ENCODE data around the gene IGF2.

Gene IGF2, protein sequence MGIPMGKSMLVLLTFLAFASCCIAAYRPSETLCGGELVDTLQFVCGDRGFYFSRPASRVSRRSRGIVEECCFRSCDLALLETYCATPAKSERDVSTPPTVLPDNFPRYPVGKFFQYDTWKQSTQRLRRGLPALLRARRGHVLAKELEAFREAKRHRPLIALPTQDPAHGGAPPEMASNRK

DNA sequence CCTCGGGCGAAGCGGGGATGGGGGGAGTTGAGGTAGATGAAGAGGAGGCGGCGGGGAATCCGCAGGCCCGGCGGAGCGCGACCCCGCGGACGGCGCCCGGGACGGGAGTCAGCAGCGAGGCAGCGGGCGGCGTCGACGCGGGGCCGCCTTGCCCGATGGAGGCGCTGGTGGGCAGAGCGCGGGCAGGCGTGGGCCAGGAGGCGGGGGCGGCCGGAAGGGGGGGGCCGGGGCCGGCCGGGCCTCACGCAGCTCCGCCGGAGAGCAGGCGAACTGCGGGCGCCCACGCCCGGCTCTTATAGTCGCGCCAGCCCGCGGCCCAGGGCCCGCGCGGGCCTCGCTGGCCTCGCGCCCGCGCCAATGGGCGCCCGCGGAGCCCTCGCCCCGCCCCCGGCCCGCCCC is at the start of gene IGF2:
Gene IGF2, minus strand, starts transcription at position 267 of the 399 bp plus-strand sequence. CDS start 3,866 bp downstream, outside the sequence.
- Histone ChIP-seq H3K4me3 (no peak within 1 kb of the TSS), H3K9me3 (ENCODE audit: low read depth, low read length) (no peaks in the 10 kb centered on the region), H3K36me3 (ENCODE audit: insufficient read depth, low read length) (no peaks in the 10 kb centered on the region), H3K27ac (no peak within 1 kb of the TSS), H3K9ac (ENCODE audit: insufficient read length) (no peak within 1 kb of the TSS)
- no peak for DNase-seq (ENCODE audit: low read depth, low spot score)
- TF ChIP-seq POLR2AphosphoS5 (IDR thresholded peaks at IDR 0.05; ENCODE audit: borderline replicate concordance, low read depth, low read length) (no peak), EZH2 (IDR thresholded peaks at IDR 0.05) (no peak)

DNA sequence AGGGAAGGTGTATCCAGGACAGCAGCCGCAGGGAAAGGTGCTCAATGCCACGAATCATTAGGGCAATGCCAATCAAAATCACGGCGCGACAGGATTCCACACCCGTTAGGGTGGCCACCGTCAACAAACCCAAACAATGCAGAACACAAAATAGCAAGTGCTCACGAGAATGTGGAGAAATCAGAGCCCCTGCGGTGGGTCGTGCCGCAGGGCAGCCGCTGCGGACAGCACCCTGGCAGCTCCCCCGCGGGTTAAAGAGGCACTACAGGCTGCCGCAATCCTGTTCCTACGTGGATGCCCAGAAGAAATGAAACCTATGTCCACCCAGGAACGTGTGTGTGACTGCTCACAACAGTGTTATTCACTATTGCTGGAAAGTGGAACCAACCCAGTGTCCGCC is 49.6 kb upstream of the IGF2 start:
- TF ChIP-seq POLR2AphosphoS5 (IDR thresholded peaks at IDR 0.05; ENCODE audit: borderline replicate concordance, low read depth, low read length) (no peak), FOXP2 (optimal IDR thresholded peaks at IDR 0.05; ENCODE audit: control extremely low read depth, extremely low read length, insufficient read depth) (no peak), EZH2 (IDR thresholded peaks at IDR 0.05) (no peak)
- Histone ChIP-seq H3K9ac (ENCODE audit: insufficient read length) (no peak overlapping the region), H3K9me3 (ENCODE audit: low read depth, low read length) (no peaks in the 10 kb centered on the region), H3K4me3 (no peak overlapping the region), H3K36me3 (ENCODE audit: insufficient read depth, low read length) (no peaks in the 10 kb centered on the region), H3K27ac (no peak overlapping the region)
- no peak for DNase-seq (ENCODE audit: low read depth, low spot score)

DNA sequence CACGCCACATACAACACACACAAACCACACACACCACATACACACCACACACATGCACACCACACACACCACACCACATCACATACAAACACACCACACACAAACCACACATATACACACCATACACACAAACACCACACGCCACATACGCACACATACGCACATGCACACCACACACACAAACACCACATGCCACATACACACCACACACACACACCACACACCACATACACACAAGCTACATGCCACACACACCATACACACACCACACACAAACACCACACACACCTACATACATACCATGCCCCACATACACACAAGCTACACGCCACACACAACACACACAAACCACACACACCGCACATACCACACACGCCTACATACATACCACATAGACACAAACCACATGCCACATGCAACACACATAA is 48.1 kb upstream of the IGF2 start:
- no peak overlapping the region for H3K4me3 ChIP-seq
- H3K27ac ChIP-seq: no peak overlapping the region
- no peaks in the 10 kb centered on the region for H3K36me3 ChIP-seq (ENCODE audit: insufficient read depth, low read length)
- TF ChIP-seq EZH2 (IDR thresholded peaks at IDR 0.05) (no peak), POLR2AphosphoS5 (IDR thresholded peaks at IDR 0.05; ENCODE audit: borderline replicate concordance, low read depth, low read length) (no peak), FOXP2 (optimal IDR thresholded peaks at IDR 0.05; ENCODE audit: control extremely low read depth, extremely low read length, insufficient read depth) (no peak)
- no peaks in the 10 kb centered on the region for H3K9me3 ChIP-seq (ENCODE audit: low read depth, low read length)
- no peak for DNase-seq (ENCODE audit: low read depth, low spot score)
- no peak overlapping the region for H3K9ac ChIP-seq (ENCODE audit: insufficient read length)

DNA sequence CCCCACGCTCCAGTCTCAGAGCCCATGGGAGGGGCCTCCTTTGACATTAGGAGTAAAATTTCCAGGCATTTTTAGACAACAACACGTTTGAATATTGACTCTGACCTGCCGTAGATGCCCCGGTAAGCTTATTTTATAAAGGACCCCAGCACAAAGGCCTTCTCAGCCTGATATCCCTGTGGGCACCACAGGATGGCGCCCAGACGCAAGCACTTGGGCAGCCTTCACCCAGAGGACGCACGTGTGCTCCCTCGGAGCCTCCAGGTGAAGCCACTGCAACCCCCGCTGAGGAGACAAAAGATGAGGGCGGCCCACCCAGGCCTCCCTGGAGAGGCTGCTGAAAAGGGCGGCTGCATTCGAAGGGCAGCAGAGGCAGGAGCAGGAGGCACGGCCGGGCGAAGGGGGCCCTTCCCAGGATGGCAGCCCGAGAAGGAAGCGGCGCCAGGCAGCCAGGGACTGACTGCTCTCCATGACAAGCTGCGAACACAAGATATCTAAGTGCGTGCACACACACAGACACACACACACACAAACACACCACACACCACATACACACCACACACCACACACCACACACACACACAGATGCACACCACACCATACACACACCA is 47.6 kb upstream of the IGF2 start:
- TF ChIP-seq EZH2 (IDR thresholded peaks at IDR 0.05): no peak
- no peak for TF ChIP-seq FOXP2 (optimal IDR thresholded peaks at IDR 0.05; ENCODE audit: control extremely low read depth, extremely low read length, insufficient read depth)
- no peak for TF ChIP-seq POLR2AphosphoS5 (IDR thresholded peaks at IDR 0.05; ENCODE audit: borderline replicate concordance, low read depth, low read length)
- Histone ChIP-seq H3K9ac (ENCODE audit: insufficient read length) (no peak overlapping the region), H3K4me3 (no peak overlapping the region), H3K27ac (no peak overlapping the region), H3K9me3 (ENCODE audit: low read depth, low read length) (no peaks in the 10 kb centered on the region), H3K36me3 (ENCODE audit: insufficient read depth, low read length) (no peaks in the 10 kb centered on the region)
- no peak for DNase-seq (ENCODE audit: low read depth, low spot score)

DNA sequence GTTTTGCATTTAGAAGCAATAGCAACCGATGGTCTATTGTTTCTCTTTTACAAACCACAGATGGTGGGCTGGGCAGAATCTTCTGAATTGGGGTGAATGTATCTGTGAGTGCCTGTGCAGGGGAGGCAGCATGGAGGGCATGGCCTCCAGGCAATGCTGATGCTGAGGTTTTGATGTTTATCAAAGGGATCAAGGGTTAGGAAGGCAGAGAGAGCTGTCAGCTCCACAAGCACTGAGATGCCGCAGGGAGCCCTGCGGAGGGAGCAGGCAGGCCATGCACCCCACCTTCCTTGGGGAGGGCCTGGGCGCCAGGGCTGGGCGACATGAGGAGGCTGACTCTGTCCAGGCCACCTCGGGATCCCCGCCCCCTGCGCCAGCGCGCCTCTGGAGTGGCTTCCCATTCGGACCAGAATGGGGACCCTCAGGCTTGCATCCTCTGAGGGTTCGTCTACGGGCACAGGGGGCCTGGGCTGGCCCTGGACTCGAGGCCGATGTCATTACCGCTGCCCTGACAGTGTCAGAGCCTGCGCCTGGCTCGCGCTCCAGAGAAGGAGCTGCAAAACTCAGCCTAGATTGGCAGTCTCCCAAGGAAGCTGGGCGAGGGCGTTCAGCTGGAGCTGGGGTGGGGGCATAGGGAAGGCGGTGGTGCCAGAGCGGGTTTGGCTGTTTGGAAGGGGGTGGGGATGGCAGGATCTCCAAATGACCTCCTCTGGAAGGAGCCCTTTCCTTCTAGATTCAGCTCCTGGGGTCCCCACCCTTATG is 46.3 kb upstream of the IGF2 start:
- DNase-seq (ENCODE audit: low read depth, low spot score): no peak
- Histone ChIP-seq H3K9me3 (ENCODE audit: low read depth, low read length) (no peaks in the 10 kb centered on the region), H3K36me3 (ENCODE audit: insufficient read depth, low read length) (no peaks in the 10 kb centered on the region), H3K4me3 (no peak overlapping the region), H3K9ac (ENCODE audit: insufficient read length) (no peak overlapping the region), H3K27ac (no peak overlapping the region)
- no peak for TF ChIP-seq POLR2AphosphoS5 (IDR thresholded peaks at IDR 0.05; ENCODE audit: borderline replicate concordance, low read depth, low read length)
- no peak for TF ChIP-seq EZH2 (IDR thresholded peaks at IDR 0.05)
- no peak for TF ChIP-seq FOXP2 (optimal IDR thresholded peaks at IDR 0.05; ENCODE audit: control extremely low read depth, extremely low read length, insufficient read depth)

DNA sequence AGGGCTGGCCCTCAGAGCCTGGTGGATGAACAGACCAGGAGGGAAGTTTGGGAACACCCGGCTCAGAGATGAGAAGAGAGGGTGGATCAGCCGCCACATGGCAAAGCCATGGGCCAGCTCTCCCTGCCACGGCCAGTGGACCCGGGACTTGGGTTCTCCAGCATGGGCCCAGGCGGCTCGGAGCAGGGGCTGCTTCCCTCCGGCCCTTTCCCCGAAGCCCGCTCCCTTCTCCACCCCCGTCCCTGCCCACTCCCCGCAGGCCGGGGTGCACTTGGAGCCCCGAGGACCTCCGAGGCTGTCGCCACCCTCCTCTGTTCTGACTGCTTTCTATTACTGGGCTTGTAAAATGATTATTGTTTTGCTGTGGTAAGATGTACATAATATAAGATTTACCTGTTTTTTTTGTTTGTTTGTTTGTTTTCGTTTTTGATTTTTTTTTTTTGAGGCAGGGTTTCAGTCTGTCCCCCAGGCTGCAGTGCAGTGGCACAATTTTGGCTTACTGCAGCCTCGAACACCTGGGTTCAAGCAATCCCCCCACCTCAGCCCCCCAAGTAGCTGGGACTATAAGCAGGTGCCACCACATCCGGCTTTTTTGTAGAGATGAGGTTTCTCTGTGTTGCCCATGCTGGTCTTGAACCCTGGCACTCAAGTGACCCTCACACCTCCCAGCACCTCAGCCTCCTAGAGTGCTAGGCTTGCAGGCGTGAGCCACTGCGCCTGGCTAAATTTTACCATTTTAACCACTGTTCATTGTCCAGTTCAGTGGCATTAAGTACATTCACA is 43.7 kb upstream of the IGF2 start:
- Histone ChIP-seq H3K4me3 (no peak overlapping the region), H3K27ac (no peak overlapping the region), H3K36me3 (ENCODE audit: insufficient read depth, low read length) (no peaks in the 10 kb centered on the region), H3K9ac (ENCODE audit: insufficient read length) (no peak overlapping the region), H3K9me3 (ENCODE audit: low read depth, low read length) (no peaks in the 10 kb centered on the region)
- no peak for DNase-seq (ENCODE audit: low read depth, low spot score)
- TF ChIP-seq FOXP2 (optimal IDR thresholded peaks at IDR 0.05; ENCODE audit: control extremely low read depth, extremely low read length, insufficient read depth) (no peak), POLR2AphosphoS5 (IDR thresholded peaks at IDR 0.05; ENCODE audit: borderline replicate concordance, low read depth, low read length) (no peak), EZH2 (IDR thresholded peaks at IDR 0.05) (no peak)

DNA sequence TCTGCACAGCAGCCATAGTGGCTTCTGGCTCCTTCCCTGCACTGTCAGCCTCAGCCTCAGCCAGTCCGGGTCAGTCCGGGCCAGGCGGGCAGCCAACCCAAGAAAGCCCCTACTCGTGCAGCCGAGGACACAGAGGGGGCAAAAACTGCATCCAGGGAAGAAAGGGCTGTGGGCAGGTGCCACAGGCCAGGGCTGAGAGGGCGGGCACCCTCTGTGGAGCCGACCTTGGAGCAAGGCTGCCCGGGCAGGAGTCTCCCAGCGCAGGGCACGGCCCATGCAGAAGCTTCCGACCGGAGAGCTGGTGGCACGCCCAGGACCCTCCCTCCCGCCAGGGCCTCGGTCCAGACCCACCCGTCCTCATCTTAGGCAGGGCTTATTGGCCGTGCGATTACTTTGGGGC is 42.9 kb upstream of the IGF2 start:
- Histone ChIP-seq H3K9me3 (ENCODE audit: low read depth, low read length) (no peaks in the 10 kb centered on the region), H3K9ac (ENCODE audit: insufficient read length) (no peak overlapping the region), H3K36me3 (ENCODE audit: insufficient read depth, low read length) (no peaks in the 10 kb centered on the region), H3K4me3 (no peak overlapping the region), H3K27ac (no peak overlapping the region)
- DNase-seq (ENCODE audit: low read depth, low spot score): no peak
- no peak for TF ChIP-seq POLR2AphosphoS5 (IDR thresholded peaks at IDR 0.05; ENCODE audit: borderline replicate concordance, low read depth, low read length)
- TF ChIP-seq FOXP2 (optimal IDR thresholded peaks at IDR 0.05; ENCODE audit: control extremely low read depth, extremely low read length, insufficient read depth): no peak
- no peak for TF ChIP-seq EZH2 (IDR thresholded peaks at IDR 0.05)

DNA sequence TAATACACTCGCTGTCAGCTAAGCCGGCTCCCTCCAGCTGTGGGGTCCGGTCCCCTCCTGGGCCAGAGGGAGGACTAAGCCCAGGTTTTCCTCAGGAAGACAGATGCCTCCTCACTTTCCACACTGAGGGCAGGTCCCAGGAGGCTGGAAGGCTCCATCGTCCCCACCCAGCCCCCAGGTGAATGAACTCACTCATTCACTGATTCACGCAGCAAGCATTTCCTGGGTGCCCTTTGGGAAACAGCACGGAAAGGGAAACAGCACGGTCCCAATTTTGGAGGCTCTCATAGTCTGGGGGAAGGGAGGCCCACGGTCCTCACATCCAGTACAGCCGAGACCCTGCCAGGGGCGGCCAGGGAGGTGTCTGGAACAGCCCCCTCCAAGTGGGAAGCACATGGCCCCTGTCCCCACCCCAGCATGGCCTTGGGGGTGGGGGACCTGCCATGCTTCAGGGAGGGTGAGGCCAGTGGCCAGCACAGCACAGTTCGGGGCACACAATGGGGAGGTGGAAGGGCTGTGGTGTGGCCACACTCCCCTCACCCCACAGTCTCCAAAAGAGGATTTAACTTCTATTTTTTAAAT is 41.7 kb upstream of the IGF2 start:
- H3K27ac ChIP-seq: no peak overlapping the region
- no peak for DNase-seq (ENCODE audit: low read depth, low spot score)
- no peaks in the 10 kb centered on the region for H3K36me3 ChIP-seq (ENCODE audit: insufficient read depth, low read length)
- no peak overlapping the region for H3K9ac ChIP-seq (ENCODE audit: insufficient read length)
- TF ChIP-seq EZH2 (IDR thresholded peaks at IDR 0.05): no peak
- TF ChIP-seq FOXP2 (optimal IDR thresholded peaks at IDR 0.05; ENCODE audit: control extremely low read depth, extremely low read length, insufficient read depth): no peak
- no peak for TF ChIP-seq POLR2AphosphoS5 (IDR thresholded peaks at IDR 0.05; ENCODE audit: borderline replicate concordance, low read depth, low read length)
- H3K4me3 ChIP-seq: no peak overlapping the region
- H3K9me3 ChIP-seq (ENCODE audit: low read depth, low read length): no peaks in the 10 kb centered on the region

Data from SK-N-MC (cell line).